T-helper 1 cell treated with Interleukin-12 subunit alpha and Interleukin-12 subunit beta and Interleukin-4 antibody, amounts not matched to agents 30 μg/mL and 1 μg/mL, for 36 hours (primary cell): ENCODE data around the gene KLHL28.

Source experiments
- H3K27ac Mint-ChIP-seq: one replicate; pipeline ENCODE4 v1.8.0; 2021; ENCODE audit warnings: mild to moderate bottlenecking, mixed read lengths
- H3K27me3 Mint-ChIP-seq: one replicate; pipeline ENCODE4 v1.8.0; 2021; ENCODE audit warnings: low read depth, mixed read lengths
- H3K36me3 Mint-ChIP-seq: one replicate; pipeline ENCODE4 v1.8.0; 2021; ENCODE audit warnings: low read depth, mixed read lengths
- H3K4me1 Mint-ChIP-seq: one replicate; pipeline ENCODE4 v1.8.0; 2021; ENCODE audit warnings: low read depth, mixed read lengths
- H3K4me3 Mint-ChIP-seq: one replicate; pipeline ENCODE4 v1.8.0; 2021; ENCODE audit warnings: mild to moderate bottlenecking, moderate library complexity, mixed read lengths
- H3K9me3 Mint-ChIP-seq: one replicate; pipeline ENCODE4 v1.8.0; 2021; ENCODE audit warnings: mixed read lengths

KLHL28 gene

GRCh38 chr14:44968714-44969113 lies 7.0 kb upstream of the KLHL28 start:
- Mint-ChIP-seq H3K9me3 (peaks cover 15% of the 10 kb centered on the region), H3K27me3 (no peaks in the 10 kb centered on the region), H3K36me3 (peaks cover 34% of the 10 kb centered on the region), H3K4me1 (peaks cover 71% of the 10 kb centered on the region), H3K4me3 (no peak overlapping the region), H3K27ac (no peak overlapping the region)

- Mint-ChIP-seq H3K36me3 (peaks cover 31% of the 10 kb centered on the region), H3K9me3 (peaks cover 15% of the 10 kb centered on the region), H3K4me1 (peaks cover 69% of the 10 kb centered on the region), H3K27me3 (no peaks in the 10 kb centered on the region), H3K4me3 (peak overlapping the region; percentile 47), H3K27ac (no peak overlapping the region)
Observed at GRCh38 chr14:44966601-44967336, 5.0 kb upstream of the KLHL28 start.

GRCh38 chr14:44963775-44964380 lies 2.1 kb upstream of the KLHL28 start:
- H3K36me3 Mint-ChIP-seq: peaks cover 14% of the 10 kb centered on the region
- no peak overlapping the region for H3K4me3 Mint-ChIP-seq
- peaks cover 60% of the 10 kb centered on the region for H3K4me1 Mint-ChIP-seq
- no peaks in the 10 kb centered on the region for H3K9me3 Mint-ChIP-seq
- peak overlapping the region; percentile 34 for H3K27ac Mint-ChIP-seq
- H3K27me3 Mint-ChIP-seq: no peaks in the 10 kb centered on the region

GRCh38 chr14:44963044-44963528 lies 1.3 kb upstream of the KLHL28 start:
- Mint-ChIP-seq H3K27me3 (no peaks in the 10 kb centered on the region), H3K4me1 (peaks cover 55% of the 10 kb centered on the region), H3K9me3 (no peaks in the 10 kb centered on the region)

GRCh38 chr14:44962334-44963043 lies 742 bp upstream of the KLHL28 start:
- H3K4me3 Mint-ChIP-seq: no peak overlapping the region
- H3K27me3 Mint-ChIP-seq: no peaks in the 10 kb centered on the region
- peaks cover 52% of the 10 kb centered on the region for H3K4me1 Mint-ChIP-seq
- peaks cover 9% of the 10 kb centered on the region for H3K36me3 Mint-ChIP-seq
- no peaks in the 10 kb centered on the region for H3K9me3 Mint-ChIP-seq
- no peak overlapping the region for H3K27ac Mint-ChIP-seq

More at GRCh38 chr14:44963044-44963528, 1.3 kb upstream of the KLHL28 start:
- H3K36me3 Mint-ChIP-seq: peaks cover 9% of the 10 kb centered on the region
- H3K27ac Mint-ChIP-seq: no peak overlapping the region
- H3K4me3 Mint-ChIP-seq: no peak overlapping the region

- H3K4me1 Mint-ChIP-seq: peaks cover 41% of the 10 kb centered on the region
Observed at GRCh38 chr14:44961151-44961553, 595 bp downstream of the KLHL28 start.

GRCh38 chr14:44960646-44961045 lies 1.1 kb downstream of the KLHL28 start:
- Mint-ChIP-seq H3K36me3 (peaks cover 5% of the 10 kb centered on the region), H3K4me1 (peaks cover 43% of the 10 kb centered on the region), H3K9me3 (no peaks in the 10 kb centered on the region), H3K4me3 (no peak overlapping the region), H3K27ac (peak overlapping the region; percentile 64), H3K27me3 (no peaks in the 10 kb centered on the region)

More at GRCh38 chr14:44961151-44961553, 595 bp downstream of the KLHL28 start:
- H3K27me3 Mint-ChIP-seq: no peaks in the 10 kb centered on the region
- peaks cover 5% of the 10 kb centered on the region for H3K36me3 Mint-ChIP-seq
- H3K27ac Mint-ChIP-seq: no peak overlapping the region
- H3K4me3 Mint-ChIP-seq: no peak overlapping the region
- H3K9me3 Mint-ChIP-seq: no peaks in the 10 kb centered on the region

- H3K4me3 Mint-ChIP-seq: no peak overlapping the region
- no peaks in the 10 kb centered on the region for H3K9me3 Mint-ChIP-seq
- peak overlapping the region; percentile 64 for H3K27ac Mint-ChIP-seq
- no peaks in the 10 kb centered on the region for H3K27me3 Mint-ChIP-seq
- H3K4me1 Mint-ChIP-seq: peaks cover 40% of the 10 kb centered on the region
- H3K36me3 Mint-ChIP-seq: peaks cover 5% of the 10 kb centered on the region
Observed at GRCh38 chr14:44960146-44960545, 1.6 kb downstream of the KLHL28 start.

GRCh38 chr14:44959538-44959937 lies 2.2 kb downstream of the KLHL28 start:
- H3K4me3 Mint-ChIP-seq: no peak overlapping the region

GRCh38 chr14:44956866-44957265 lies 4.9 kb downstream of the KLHL28 start:
- Mint-ChIP-seq H3K9me3 (no peaks in the 10 kb centered on the region), H3K27ac (no peak overlapping the region), H3K4me1 (peaks cover 30% of the 10 kb centered on the region), H3K27me3 (no peaks in the 10 kb centered on the region), H3K4me3 (no peak overlapping the region), H3K36me3 (peaks cover 5% of the 10 kb centered on the region)

More at GRCh38 chr14:44959538-44959937, 2.2 kb downstream of the KLHL28 start:
- H3K4me1 Mint-ChIP-seq: peaks cover 35% of the 10 kb centered on the region
- no peaks in the 10 kb centered on the region for H3K9me3 Mint-ChIP-seq
- H3K27ac Mint-ChIP-seq: no peak overlapping the region
- H3K27me3 Mint-ChIP-seq: no peaks in the 10 kb centered on the region
- H3K36me3 Mint-ChIP-seq: peaks cover 2% of the 10 kb centered on the region

GRCh38 chr14:44955528-44955927 lies 6.2 kb downstream of the KLHL28 start:
- H3K4me3 Mint-ChIP-seq: no peak overlapping the region
- H3K9me3 Mint-ChIP-seq: no peaks in the 10 kb centered on the region
- peaks cover 5% of the 10 kb centered on the region for H3K36me3 Mint-ChIP-seq
- H3K27ac Mint-ChIP-seq: no peak overlapping the region
- H3K27me3 Mint-ChIP-seq: no peaks in the 10 kb centered on the region
- H3K4me1 Mint-ChIP-seq: peaks cover 30% of the 10 kb centered on the region

GRCh38 chr14:44954750-44955149 lies 7.0 kb downstream of the KLHL28 start:
- Mint-ChIP-seq H3K27ac (no peak overlapping the region), H3K4me1 (peaks cover 23% of the 10 kb centered on the region), H3K9me3 (no peaks in the 10 kb centered on the region)

GRCh38 chr14:44952391-44953110 lies 9.2 kb downstream of the KLHL28 start:
- no peak overlapping the region for H3K27ac Mint-ChIP-seq
- H3K27me3 Mint-ChIP-seq: no peaks in the 10 kb centered on the region
- H3K4me3 Mint-ChIP-seq: no peak overlapping the region
- H3K36me3 Mint-ChIP-seq: peaks cover 14% of the 10 kb centered on the region
- peaks cover 19% of the 10 kb centered on the region for H3K4me1 Mint-ChIP-seq
- peaks cover 3% of the 10 kb centered on the region for H3K9me3 Mint-ChIP-seq

More at GRCh38 chr14:44954750-44955149, 7.0 kb downstream of the KLHL28 start:
- H3K4me3 Mint-ChIP-seq: no peak overlapping the region
- peaks cover 5% of the 10 kb centered on the region for H3K36me3 Mint-ChIP-seq
- no peaks in the 10 kb centered on the region for H3K27me3 Mint-ChIP-seq

- Mint-ChIP-seq H3K4me3 (no peak overlapping the region), H3K4me1 (peaks cover 18% of the 10 kb centered on the region), H3K27ac (no peak overlapping the region), H3K27me3 (no peaks in the 10 kb centered on the region), H3K9me3 (peaks cover 12% of the 10 kb centered on the region), H3K36me3 (peaks cover 20% of the 10 kb centered on the region)
Observed at GRCh38 chr14:44951051-44951450, 10.7 kb downstream of the KLHL28 start.
